ENCODE results near the gene AGO3. TPM values are rescaled to one million over a fixed set of nuclear protein-coding genes. Genes with fewer than 3 reads are reported as not detected.

AGO3 gene
- total and polyA plus RNA-seq, 2 of the 13 experiments (the other 11 are each of a cell fraction or from before 2014, with no cell fraction given) = 21.2 to 27.1 TPM

GRCh38 chr1:35931446-35932157 lies 697 bp downstream of the AGO3 start (continued):
- TF ChIP-seq SP4 (CRISPR knock-in tag; IDR thresholded peaks at IDR 0.05) (no peak), ZNF607 (CRISPR knock-in tag; IDR thresholded peaks at IDR 0.05; ENCODE audit: borderline replicate concordance) (no peak), ZNF614 (CRISPR knock-in tag; IDR thresholded peaks at IDR 0.05; ENCODE audit: borderline replicate concordance) (no peak), PTBP1 (IDR thresholded peaks at IDR 0.05; ENCODE audit: low read depth, low read length, poor library complexity, severe bottlenecking) (no peak), MAFG (CRISPR knock-in tag; IDR thresholded peaks at IDR 0.05) (no peak), ZNF354B (CRISPR knock-in tag; IDR thresholded peaks at IDR 0.05) (no peak), STAG1 (CRISPR knock-in tag; IDR thresholded peaks at IDR 0.05) (no peak), IKZF5 (CRISPR knock-in tag; IDR thresholded peaks at IDR 0.05) (no peak), JUND (CRISPR knock-in tag; IDR thresholded peaks at IDR 0.05) (no peak), MTF2 (CRISPR knock-in tag; IDR thresholded peaks at IDR 0.05; ENCODE audit: borderline replicate concordance) (peak; percentile 20; the same call in 1 of the 2 replicates), KDM5B (CRISPR knock-in tag; IDR thresholded peaks at IDR 0.05; ENCODE audit: borderline replicate concordance) (peak; percentile 5; the same call in 1 of the 2 replicates), IRF1 (CRISPR knock-in tag; IDR thresholded peaks at IDR 0.05; ENCODE audit: low read depth) (no peak), ASH2L (IDR thresholded peaks at IDR 0.05; ENCODE audit: insufficient read length, low read depth, low read length) (peak; percentile 71), E2F1 (CRISPR knock-in tag; IDR thresholded peaks at IDR 0.05) (no peak), ZSCAN30 (CRISPR knock-in tag; IDR thresholded peaks at IDR 0.05) (no peak), ZNF597 (CRISPR knock-in tag; IDR thresholded peaks at IDR 0.05) (no peak), TBX2 (CRISPR knock-in tag; IDR thresholded peaks at IDR 0.05; ENCODE audit: borderline replicate concordance) (no peak), YEATS2 (CRISPR knock-in tag; IDR thresholded peaks at IDR 0.05; ENCODE audit: borderline replicate concordance) (no peak), ZNF780A (CRISPR knock-in tag; IDR thresholded peaks at IDR 0.05) (no peak), SATB2 (CRISPR knock-in tag; IDR thresholded peaks at IDR 0.05) (no peak), ZNF772 (CRISPR knock-in tag; IDR thresholded peaks at IDR 0.05) (no peak), MEIS2 (CRISPR knock-in tag; IDR thresholded peaks at IDR 0.05) (no peak), CEBPB (IDR thresholded peaks at IDR 0.05; ENCODE audit: borderline replicate concordance, low read depth, low read length) (no peak), ZNF576 (CRISPR knock-in tag; IDR thresholded peaks at IDR 0.05) (no peak), TEAD3 (CRISPR knock-in tag; optimal IDR thresholded peaks at IDR 0.05; ENCODE audit: borderline replicate concordance) (no peak), KDM6A (CRISPR knock-in tag; IDR thresholded peaks at IDR 0.05; ENCODE audit: low read depth) (no peak)
